Nephron progenitor cell (in vitro differentiated cells): ENCODE results near the gene ST7L.

Experiments used
- DNase-seq: peaks from one replicate; pipeline ENCODE4 v3.0.0; 2021
- H3K27ac Mint-ChIP-seq: 2 replicates; pipeline ENCODE4 v1.8.0; 2021; ENCODE audit warnings: mild to moderate bottlenecking, moderate library complexity, mixed read lengths
- H3K27me3 Mint-ChIP-seq: 2 replicates; pipeline ENCODE4 v1.8.0; 2021; ENCODE audit warnings: mild to moderate bottlenecking, low read depth, mixed read lengths; ENCODE audit not compliant: poor library complexity
- H3K36me3 Mint-ChIP-seq: 2 replicates; pipeline ENCODE4 v1.8.0; 2021; ENCODE audit warnings: low read depth, mixed read lengths
- H3K4me1 Mint-ChIP-seq: 2 replicates; pipeline ENCODE4 v1.8.0; 2021; ENCODE audit warnings: mixed read lengths
- H3K4me3 Mint-ChIP-seq: 2 replicates; pipeline ENCODE4 v1.8.0; 2021; ENCODE audit warnings: mild to moderate bottlenecking, moderate library complexity, mixed read lengths
- H3K9me3 Mint-ChIP-seq: 2 replicates; pipeline ENCODE4 v1.8.0; 2021; ENCODE audit warnings: mild to moderate bottlenecking, moderate library complexity, mixed read lengths
- CTCF ChIP-seq: fragments of 200-600 bp; sonication (generic); IDR thresholded peaks from 2 replicates; pipeline ENCODE4 v1.5.0; 2021; ENCODE audit warnings: antibody characterized with exemption

ST7L gene

GRCh38 chr1:112638110-112638428 lies 19.1 kb upstream of the ST7L start:
- H3K9me3 Mint-ChIP-seq: peaks cover 14% of the 10 kb centered on the region
- peaks cover 37% of the 10 kb centered on the region for H3K36me3 Mint-ChIP-seq
- no peak for DNase-seq
- no peak overlapping the region for H3K4me3 Mint-ChIP-seq
- H3K27me3 Mint-ChIP-seq: no peaks in the 10 kb centered on the region
- no peak for TF ChIP-seq CTCF
- H3K27ac Mint-ChIP-seq: no peak overlapping the region
- no peaks in the 10 kb centered on the region for H3K4me1 Mint-ChIP-seq

DNA sequence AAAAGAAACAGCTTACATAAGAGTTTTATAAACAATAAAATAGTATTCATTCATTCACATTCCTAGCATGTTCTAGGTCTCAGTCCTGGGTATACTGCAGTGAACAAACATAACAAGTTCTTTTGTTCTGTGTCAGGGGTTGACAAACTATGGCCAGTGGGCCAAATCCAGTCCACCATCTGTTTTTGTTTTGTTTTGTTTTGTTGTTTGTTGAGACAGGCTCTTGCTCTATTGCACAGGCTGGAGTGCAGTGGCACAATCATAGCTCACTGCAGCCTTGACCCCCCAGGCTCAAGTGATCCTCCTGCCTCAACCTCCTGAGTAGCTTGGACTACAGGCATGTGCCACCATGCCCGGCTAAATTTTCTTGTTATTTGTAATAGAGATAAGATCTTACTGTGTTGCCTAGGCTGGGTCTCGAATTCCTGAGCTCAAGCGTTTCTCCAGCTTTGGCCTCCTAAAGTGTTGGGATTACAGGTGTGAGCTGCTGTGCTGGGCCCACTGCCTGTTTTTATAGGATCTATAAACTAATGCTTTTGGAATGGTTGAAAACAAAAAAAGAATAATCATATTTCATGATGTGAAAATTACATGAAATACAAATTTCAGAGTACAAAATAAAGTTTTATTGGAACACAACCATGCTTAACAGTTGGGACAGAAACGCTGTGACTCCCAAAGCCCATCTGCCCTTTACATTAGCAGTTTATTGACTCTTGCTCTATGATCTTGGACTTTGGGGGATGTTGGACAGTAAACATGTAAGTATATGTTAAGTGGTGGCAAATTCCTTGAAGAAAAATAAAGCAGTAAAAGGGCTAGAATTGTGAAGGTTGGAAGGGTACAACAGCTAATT lies 18.5 kb upstream of the ST7L start:
- DNase-seq: no peak
- Mint-ChIP-seq H3K27ac (no peak overlapping the region), H3K36me3 (peaks cover 38% of the 10 kb centered on the region), H3K9me3 (peaks cover 12% of the 10 kb centered on the region), H3K4me3 (no peak overlapping the region), H3K4me1 (no peaks in the 10 kb centered on the region), H3K27me3 (no peaks in the 10 kb centered on the region)
- no peak for TF ChIP-seq CTCF

GRCh38 chr1:112636597-112637253 lies 17.8 kb upstream of the ST7L start:
- no peak overlapping the region for H3K27ac Mint-ChIP-seq
- no peaks in the 10 kb centered on the region for H3K4me1 Mint-ChIP-seq
- H3K36me3 Mint-ChIP-seq: peaks cover 37% of the 10 kb centered on the region
- no peaks in the 10 kb centered on the region for H3K27me3 Mint-ChIP-seq
- H3K4me3 Mint-ChIP-seq: no peak overlapping the region
- no peak for DNase-seq
- H3K9me3 Mint-ChIP-seq: peaks cover 10% of the 10 kb centered on the region
- no peak for TF ChIP-seq CTCF

DNA sequence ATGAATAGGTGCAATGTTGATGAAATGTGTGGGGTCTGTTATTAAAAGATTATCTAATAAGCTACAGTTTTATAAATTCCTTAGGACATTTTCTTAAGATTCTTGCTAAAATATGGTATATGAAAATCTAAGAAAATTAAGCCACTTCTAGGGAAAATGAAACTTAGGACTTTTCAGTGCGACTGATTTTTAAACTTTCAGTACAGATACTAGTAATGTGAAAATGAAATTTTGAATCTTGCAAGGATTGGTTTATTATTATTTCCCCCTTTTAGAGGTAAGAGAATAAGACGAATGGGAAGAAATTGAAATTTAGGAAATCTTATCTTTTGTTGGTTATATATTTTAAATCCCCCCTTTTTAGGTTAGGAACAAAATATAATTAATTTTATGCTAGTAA lies 17.1 kb upstream of the ST7L start:
- Mint-ChIP-seq H3K9me3 (peaks cover 10% of the 10 kb centered on the region), H3K27ac (no peak overlapping the region), H3K4me3 (no peak overlapping the region), H3K27me3 (no peaks in the 10 kb centered on the region), H3K4me1 (no peaks in the 10 kb centered on the region), H3K36me3 (peaks cover 43% of the 10 kb centered on the region)
- no peak for TF ChIP-seq CTCF
- DNase-seq: no peak

GRCh38 chr1:112634367-112634766 lies 15.4 kb upstream of the ST7L start:
- peaks cover 55% of the 10 kb centered on the region for H3K36me3 Mint-ChIP-seq
- H3K4me3 Mint-ChIP-seq: no peak overlapping the region
- TF ChIP-seq CTCF: no peak
- peaks cover 9% of the 10 kb centered on the region for H3K9me3 Mint-ChIP-seq
- no peak overlapping the region for H3K27ac Mint-ChIP-seq
- H3K27me3 Mint-ChIP-seq: no peaks in the 10 kb centered on the region
- no peak for DNase-seq
- no peaks in the 10 kb centered on the region for H3K4me1 Mint-ChIP-seq

GRCh38 chr1:112633628-112634027 lies 14.7 kb upstream of the ST7L start:
- peaks cover 5% of the 10 kb centered on the region for H3K9me3 Mint-ChIP-seq
- peaks cover 57% of the 10 kb centered on the region for H3K36me3 Mint-ChIP-seq
- H3K4me3 Mint-ChIP-seq: no peak overlapping the region
- H3K4me1 Mint-ChIP-seq: no peaks in the 10 kb centered on the region
- H3K27ac Mint-ChIP-seq: no peak overlapping the region
- DNase-seq: no peak
- H3K27me3 Mint-ChIP-seq: no peaks in the 10 kb centered on the region
- no peak for TF ChIP-seq CTCF
